NCI-H524 (cell line): ENCODE results near the gene USH2A.

Experiments
- DNase-seq, 2 experiments: peaks; one replicate each; lab custom pipeline; 2025; lab: John Stamatoyannopoulos, UW

Gene USH2A

GRCh38 chr1:215710899-215711225, 712.4 kb downstream of the USH2A start:
- DNase-seq: no peak

GRCh38 chr1:215710036-215710898, 713.0 kb downstream of the USH2A start:
- DNase-seq: peak; percentile 55 to 70

- no peak for DNase-seq
These were observed 719.0 kb downstream of the USH2A start for GRCh38 chr1:215704089-215704860.

GRCh38 chr1:215682232-215682631, 741.0 kb downstream of the USH2A start:
- DNase-seq: peak in 1 of 2 experiments; percentile 64

- DNase-seq: no peak
These were observed 742.2 kb downstream of the USH2A start for GRCh38 chr1:215681041-215681440.

- no peak for DNase-seq
These were observed 744.0 kb downstream of the USH2A start for GRCh38 chr1:215679231-215679630.

- DNase-seq: no peak
These were observed 746.1 kb downstream of the USH2A start for GRCh38 chr1:215677112-215677511.

- no peak for DNase-seq
These were observed 749.3 kb downstream of the USH2A start for GRCh38 chr1:215673943-215674342.

- DNase-seq: no peak
These were observed 750.8 kb downstream of the USH2A start for GRCh38 chr1:215672482-215672881.

- no peak for DNase-seq
These were observed 753.3 kb downstream of the USH2A start for GRCh38 chr1:215669806-215670491.

- no peak for DNase-seq
These were observed 755.5 kb downstream of the USH2A start for GRCh38 chr1:215667761-215668160.

GRCh38 chr1:215665215-215665614, 758.0 kb downstream of the USH2A start:
- DNase-seq: no peak

GRCh38 chr1:215661033-215661432, 762.2 kb downstream of the USH2A start:
- DNase-seq: no peak

- DNase-seq: no peak
These were observed 763.0 kb downstream of the USH2A start for GRCh38 chr1:215660259-215660658.

GRCh38 chr1:215657047-215657446, 766.2 kb downstream of the USH2A start:
- DNase-seq: no peak

GRCh38 chr1:215652371-215652770, 770.9 kb downstream of the USH2A start:
- DNase-seq: no peak

- no peak for DNase-seq
These were observed 771.4 kb downstream of the USH2A start for GRCh38 chr1:215651867-215652266.

- DNase-seq: no peak
These were observed 772.6 kb downstream of the USH2A start for GRCh38 chr1:215650446-215651149.

GRCh38 chr1:215648957-215649356, 774.3 kb downstream of the USH2A start:
- no peak for DNase-seq

GRCh38 chr1:215647738-215648137, 775.5 kb downstream of the USH2A start:
- DNase-seq: no peak

- no peak for DNase-seq
These were observed 777.4 kb downstream of the USH2A start for GRCh38 chr1:215645861-215646260.

GRCh38 chr1:215645182-215645581, 778.1 kb downstream of the USH2A start:
- no peak for DNase-seq
